Esophagus muscularis mucosa (tissue), 3 donors: ENCODE measurements around the gene RUNX1.

Source experiments
- CTCF ChIP-seq, 3 experiments: fragments of 200-600 bp in 2 of 3; fragments of 450-650 bp in 1 of 3; sonication (generic) in 2 of 3; IDR thresholded peaks; one replicate each; pipeline ENCODE4 v1.5.1; 2017 to 2019; ENCODE audit warnings: antibody characterized with exemption in 3 of 3, mild to moderate bottlenecking in 2 of 3, moderate library complexity in 1 of 3
- POLR2A ChIP-seq: fragments of 450-650 bp; IDR thresholded peaks from one replicate; pipeline ENCODE4 v1.6.1; 2017; ENCODE audit warnings: antibody characterized with exemption, moderate library complexity, mild to moderate bottlenecking, low read depth
- POLR2AphosphoS5 ChIP-seq, 2 donors: sonication (generic); formaldehyde crosslinking; IDR thresholded peaks; one replicate each; pipeline ENCODE4 v1.6.1; 2017; ENCODE audit warnings: antibody characterized with exemption in 2 of 2

DNA sequence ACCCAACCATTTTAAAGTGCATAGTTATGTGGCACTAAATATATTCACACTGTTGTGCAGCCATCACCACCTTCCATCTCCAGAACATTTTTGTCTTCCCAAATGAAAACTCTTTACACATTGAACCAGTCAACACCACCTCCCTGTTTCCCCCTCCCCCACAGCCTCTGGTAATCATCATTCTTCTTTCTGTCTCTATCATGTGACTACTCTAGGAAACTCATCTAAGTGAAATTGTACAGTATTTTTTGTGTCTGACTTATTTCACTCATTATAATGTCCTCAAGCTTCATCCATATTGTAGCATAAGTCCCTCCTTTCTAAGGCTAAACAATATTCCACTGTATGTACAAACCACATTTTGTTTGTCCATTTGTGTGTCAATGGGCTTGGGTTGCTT, 128.0 kb downstream of the RUNX1 start:
- TF ChIP-seq CTCF (IDR thresholded peaks at IDR 0.05) (no peak), POLR2A (no peak), POLR2AphosphoS5 (IDR thresholded peaks at IDR 0.05) (no peak)
